ENCODE measurements around the gene ATG16L1. TPM values are rescaled to one million over a fixed set of nuclear protein-coding genes. Genes with fewer than 3 reads are reported as not detected.
A peak's percentile ranks its signal among the peaks of the same experiment; 100 is the strongest.

The ATG16L1 gene
- total and polyA plus RNA-seq, 7 experiments from 2014 or later = 16.0 to 115 (median 80.9) TPM

DNA sequence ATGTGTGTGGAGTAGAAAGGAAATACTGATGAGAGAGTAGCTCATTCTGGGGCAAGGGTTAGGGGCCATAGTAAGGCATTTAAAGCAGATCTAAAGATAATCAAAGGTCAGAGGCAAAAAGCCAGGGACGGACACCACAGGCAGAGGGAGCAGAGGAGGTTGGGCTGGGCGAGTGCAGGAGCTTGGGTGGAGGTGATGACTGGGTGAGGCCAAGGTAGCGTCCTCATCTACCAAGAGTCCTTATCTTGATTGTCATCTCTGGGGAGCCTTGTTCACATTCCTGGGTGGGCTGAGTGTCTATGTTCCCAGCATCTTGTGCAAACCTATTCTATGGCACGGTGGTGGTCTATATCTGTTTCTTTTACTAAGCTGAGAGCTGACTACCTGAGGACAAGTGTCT is 30.1 kb downstream of the ATG16L1 start:
- DNase-seq = no peak
- Mint-ChIP-seq H3K27ac (peak overlapping the region; percentile 39 to 95 (median 82)), H3K9me3 (no peaks in the 10 kb centered on the region), H3K4me3 (peak overlapping the region in 4 of 10 donors; percentile 10 to 52 (median 30)), H3K36me3 (peaks cover 19 to 65% (median 52%) of the 10 kb centered on the region in 5 donors), H3K27me3 (no peaks in the 10 kb centered on the region), H3K4me1 (peaks cover 8 to 44% (median 34%) of the 10 kb centered on the region in 7 donors)
- Histone ChIP-seq H3K4me1 (ENCODE audit: control insufficient read depth in 2 of 2, insufficient read depth in 2 of 2, low read length in 2 of 2) (peaks cover 11 to 15% of the 10 kb centered on the region in 2 donors), H3K27ac (ENCODE audit: low read depth, low read length) (no peak overlapping the region), H3K9me3 (ENCODE audit: control insufficient read depth in 2 of 3, low read length in 3 of 3) (no peaks in the 10 kb centered on the region), H3K4me3 (ENCODE audit: low read length) (no peak overlapping the region), H3K36me3 (ENCODE audit: control insufficient read depth in 2 of 3, insufficient read depth in 3 of 3, low read length in 3 of 3) (peaks cover 33 to 85% (median 69%) of the 10 kb centered on the region in 3 experiments), H3K27me3 (ENCODE audit: control insufficient read depth in 2 of 2, insufficient read depth in 2 of 2, low read length in 2 of 2) (no peaks in the 10 kb centered on the region)
- ChIA-PET CTCF (no interaction called here), POLR2A (interaction anchor here (1.6 to 4.4 kb wide), 3 partner anchors 8 to 50 kb away, joined by 5 to 29 read pairs (median 13); no protein-coding TSS in a partner anchor)
- no peak for ATAC-seq
- intact Hi-C loops (cut with micrococcal nuclease) = no loop called here

DNA sequence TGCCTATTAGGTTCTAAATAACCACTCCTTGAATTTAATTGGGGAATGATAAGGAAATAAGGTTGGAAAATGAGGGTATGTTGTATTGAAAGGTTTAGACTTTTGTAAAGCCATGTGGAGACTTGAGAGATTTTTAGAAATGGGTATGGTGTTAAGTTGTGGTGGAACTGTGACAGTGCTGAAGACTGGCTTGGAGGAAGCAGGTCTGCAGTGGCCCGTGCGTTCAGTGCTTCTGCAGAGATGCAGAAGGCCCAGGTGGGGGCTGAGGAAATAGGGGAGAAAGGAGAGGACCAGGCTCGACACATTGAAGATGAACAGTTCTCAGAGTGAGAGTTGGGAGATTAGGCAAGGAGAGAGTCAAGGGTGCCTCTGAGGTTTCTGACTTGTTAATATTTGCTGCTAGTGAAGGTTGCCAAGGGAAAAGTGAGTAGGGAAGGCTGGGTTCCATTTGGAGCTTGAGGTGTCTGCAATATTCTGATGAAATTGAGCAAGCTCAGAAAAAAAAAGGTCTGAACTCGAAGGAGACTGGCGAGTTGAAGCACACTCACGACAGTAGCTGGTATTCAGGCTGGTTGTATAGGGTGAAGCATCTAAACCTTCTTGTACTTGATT is 30.6 kb downstream of the ATG16L1 start:
- DNase-seq (no peak), ATAC-seq (peak; percentile 63)
- Histone ChIP-seq H3K36me3 (ENCODE audit: control insufficient read depth in 2 of 3, insufficient read depth in 3 of 3, low read length in 3 of 3) (peaks cover 30 to 88% (median 65%) of the 10 kb centered on the region in 3 experiments), H3K9me3 (ENCODE audit: control insufficient read depth in 2 of 3, low read length in 3 of 3) (no peaks in the 10 kb centered on the region), H3K4me1 (ENCODE audit: control insufficient read depth in 2 of 2, insufficient read depth in 2 of 2, low read length in 2 of 2) (peaks cover 11 to 15% of the 10 kb centered on the region in 2 donors), H3K27ac (ENCODE audit: low read depth, low read length) (no peak overlapping the region), H3K4me3 (ENCODE audit: low read length) (no peak overlapping the region), H3K27me3 (ENCODE audit: control insufficient read depth in 2 of 2, insufficient read depth in 2 of 2, low read length in 2 of 2) (no peaks in the 10 kb centered on the region)
- CTCF ChIA-PET = interaction anchor here (0.6 to 1.6 kb wide), 2 partner anchors 18 to 1060 kb away, joined by 3 read pairs; no protein-coding TSS in a partner anchor
- peaks cover 8 to 49% (median 34%) of the 10 kb centered on the region in 7 donors for H3K4me1 Mint-ChIP-seq
- POLR2A ChIA-PET = interaction anchor here (3.0 to 4.4 kb wide), 2 partner anchors 13 to 49 kb away, joined by 13 to 29 read pairs; no protein-coding TSS in a partner anchor
- H3K27ac Mint-ChIP-seq = peak overlapping the region in 8 of 9 donors; percentile 69 to 95 (median 82)
- peaks cover 19 to 67% (median 51%) of the 10 kb centered on the region in 5 donors for H3K36me3 Mint-ChIP-seq
- no peaks in the 10 kb centered on the region for H3K27me3 Mint-ChIP-seq
- intact Hi-C loops (cut with micrococcal nuclease) = no loop called here
- peak overlapping the region in 5 of 10 donors; percentile 14 to 62 (median 40) for H3K4me3 Mint-ChIP-seq
- H3K9me3 Mint-ChIP-seq = no peaks in the 10 kb centered on the region

DNA sequence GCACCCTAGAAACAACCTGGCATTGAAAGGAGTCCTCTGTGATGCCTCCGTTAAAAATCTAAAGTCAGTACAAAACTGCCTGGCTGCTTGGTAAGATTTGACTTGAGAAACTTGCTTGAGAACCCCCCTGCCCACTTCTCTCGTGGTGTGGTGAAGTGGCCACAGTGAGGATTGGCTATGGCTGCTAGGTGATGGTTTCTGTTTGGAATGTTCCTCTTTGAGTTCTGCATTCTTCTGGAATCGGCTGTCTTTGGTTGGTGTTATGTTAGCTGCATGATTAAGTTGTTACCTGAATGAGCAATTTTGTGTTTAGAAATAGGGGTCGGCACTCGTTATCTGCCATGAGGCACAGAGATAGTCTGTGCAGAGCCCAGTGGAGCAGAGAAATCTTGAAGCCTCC is 34.4 kb downstream of the ATG16L1 start:
- Mint-ChIP-seq H3K27me3 (no peaks in the 10 kb centered on the region), H3K4me1 (peaks cover 6 to 46% (median 28%) of the 10 kb centered on the region in 7 donors), H3K9me3 (no peaks in the 10 kb centered on the region), H3K4me3 (no peak overlapping the region), H3K36me3 (peaks cover 25 to 64% (median 47%) of the 10 kb centered on the region in 5 donors), H3K27ac (peak overlapping the region in 7 of 9 donors; percentile 15 to 87 (median 72))
- CTCF ChIA-PET = no interaction called here
- POLR2A ChIA-PET = interaction anchor here (1.3 kb wide), 1 partner anchor 45 kb away, joined by 3 read pairs; no protein-coding TSS in a partner anchor
- no peak overlapping the region for H3K4me3 ChIP-seq (ENCODE audit: low read length)
- peaks cover 11 to 15% of the 10 kb centered on the region in 2 donors for H3K4me1 ChIP-seq (ENCODE audit: control insufficient read depth in 2 of 2, insufficient read depth in 2 of 2, low read length in 2 of 2)
- intact Hi-C loops (cut with micrococcal nuclease) = loop anchor here in 1 of 2 donors (5.0 kb wide), 1 partner anchor 46 kb away; no protein-coding TSS in a partner anchor
- H3K27ac ChIP-seq (ENCODE audit: low read depth, low read length) = no peak overlapping the region
- ATAC-seq = no peak
- no peak for DNase-seq
- no peaks in the 10 kb centered on the region for H3K27me3 ChIP-seq (ENCODE audit: control insufficient read depth in 2 of 2, insufficient read depth in 2 of 2, low read length in 2 of 2)
- H3K9me3 ChIP-seq (ENCODE audit: control insufficient read depth in 2 of 3, low read length in 3 of 3) = no peaks in the 10 kb centered on the region
- H3K36me3 ChIP-seq (ENCODE audit: control insufficient read depth in 2 of 3, insufficient read depth in 3 of 3, low read length in 3 of 3) = peaks cover 24 to 87% (median 57%) of the 10 kb centered on the region in 3 experiments

DNA sequence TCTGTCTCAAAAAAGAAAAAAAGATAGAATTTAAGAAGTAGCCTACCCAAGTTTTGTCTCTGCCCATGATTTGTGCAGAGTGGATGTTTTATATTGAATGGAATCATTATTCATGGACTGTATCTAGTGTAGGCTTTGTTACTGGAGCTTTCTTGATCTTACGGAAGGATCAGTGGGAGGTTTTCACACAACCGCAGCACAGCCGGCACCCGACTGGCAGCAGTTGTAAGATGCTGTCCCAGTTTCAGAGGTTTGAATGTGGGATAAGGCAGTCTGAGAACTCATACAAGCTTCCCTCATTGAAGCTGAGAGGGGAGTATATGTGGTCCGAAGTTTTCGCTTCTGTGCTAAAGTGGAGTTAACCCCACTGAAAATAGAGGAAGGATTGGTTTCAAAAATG is 36.4 kb downstream of the ATG16L1 start:
- Histone ChIP-seq H3K36me3 (ENCODE audit: control insufficient read depth in 2 of 3, insufficient read depth in 3 of 3, low read length in 3 of 3) (peaks cover 39 to 88% (median 63%) of the 10 kb centered on the region in 3 experiments), H3K27me3 (ENCODE audit: control insufficient read depth in 2 of 2, insufficient read depth in 2 of 2, low read length in 2 of 2) (no peaks in the 10 kb centered on the region), H3K9me3 (ENCODE audit: control insufficient read depth in 2 of 3, low read length in 3 of 3) (no peaks in the 10 kb centered on the region), H3K4me1 (ENCODE audit: control insufficient read depth in 2 of 2, insufficient read depth in 2 of 2, low read length in 2 of 2) (peaks cover 4% of the 10 kb centered on the region in 2 donors), H3K4me3 (ENCODE audit: low read length) (no peak overlapping the region), H3K27ac (ENCODE audit: low read depth, low read length) (peak overlapping the region; percentile 39)
- H3K27ac Mint-ChIP-seq = peak overlapping the region in 8 of 9 donors; percentile 21 to 82 (median 56)
- ChIA-PET CTCF (interaction anchor here (0.7 kb wide), 1 partner anchor 44 kb away, joined by 3 read pairs; no protein-coding TSS in a partner anchor), POLR2A (interaction anchor here (1.1 kb wide), 1 partner anchor 19 kb away, joined by 3 read pairs; no protein-coding TSS in a partner anchor)
- no peak for DNase-seq
- H3K9me3 Mint-ChIP-seq = no peaks in the 10 kb centered on the region
- intact Hi-C loops (cut with micrococcal nuclease) = loop anchor here in 1 of 2 donors (5.0 kb wide), 1 partner anchor 44 kb away; no protein-coding TSS in a partner anchor
- H3K27me3 Mint-ChIP-seq = no peaks in the 10 kb centered on the region
- H3K4me1 Mint-ChIP-seq = peaks cover 0 to 27% (median 11%) of the 10 kb centered on the region in 7 donors
- no peak overlapping the region for H3K4me3 Mint-ChIP-seq
- H3K36me3 Mint-ChIP-seq = peaks cover 27 to 65% (median 43%) of the 10 kb centered on the region in 5 donors
- ATAC-seq = no peak

DNA sequence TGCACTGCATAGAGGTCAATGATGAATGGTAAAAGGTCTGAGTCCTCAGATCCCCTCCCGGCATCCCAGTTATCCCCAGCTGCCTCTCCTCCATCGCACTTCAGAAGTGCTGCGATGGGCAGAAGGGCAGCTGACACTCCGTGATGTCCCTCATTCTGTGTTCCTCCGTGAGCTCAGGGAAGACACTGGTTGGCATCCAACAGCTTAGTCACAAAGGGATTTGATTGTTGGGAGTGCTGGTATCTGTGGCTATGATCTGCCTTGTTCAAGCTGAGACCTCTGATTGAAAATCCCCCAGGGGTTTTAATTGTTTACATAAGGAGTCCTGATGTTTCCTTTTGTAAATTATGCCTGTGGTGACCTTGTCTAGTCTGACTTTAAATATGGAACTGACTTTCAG is 37.2 kb downstream of the ATG16L1 start:
- ATAC-seq (no peak), DNase-seq (no peak)
- ChIA-PET POLR2A (interaction anchor here (1.1 to 1.9 kb wide), 2 partner anchors 8 to 20 kb away, joined by 3 to 5 read pairs; no protein-coding TSS in a partner anchor), CTCF (interaction anchor here (0.6 to 0.7 kb wide), 3 partner anchors 43 to 231 kb away, joined by 3 read pairs; no protein-coding TSS in a partner anchor)
- H3K9me3 Mint-ChIP-seq = no peaks in the 10 kb centered on the region
- H3K27ac Mint-ChIP-seq = peak overlapping the region in 8 of 9 donors; percentile 23 to 82 (median 69)
- no peaks in the 10 kb centered on the region for H3K9me3 ChIP-seq (ENCODE audit: control insufficient read depth in 2 of 3, low read length in 3 of 3)
- no peak overlapping the region for H3K4me3 ChIP-seq (ENCODE audit: low read length)
- no peaks in the 10 kb centered on the region for H3K27me3 ChIP-seq (ENCODE audit: control insufficient read depth in 2 of 2, insufficient read depth in 2 of 2, low read length in 2 of 2)
- peaks cover 44 to 92% (median 68%) of the 10 kb centered on the region in 3 experiments for H3K36me3 ChIP-seq (ENCODE audit: control insufficient read depth in 2 of 3, insufficient read depth in 3 of 3, low read length in 3 of 3)
- H3K27ac ChIP-seq (ENCODE audit: low read depth, low read length) = peak overlapping the region; percentile 39
- intact Hi-C loops (cut with micrococcal nuclease) = loop anchor here in 1 of 2 donors (5.0 kb wide), 1 partner anchor 44 kb away; no protein-coding TSS in a partner anchor
- no peaks in the 10 kb centered on the region for H3K27me3 Mint-ChIP-seq
- no peaks in the 10 kb centered on the region for H3K4me1 ChIP-seq (ENCODE audit: control insufficient read depth in 2 of 2, insufficient read depth in 2 of 2, low read length in 2 of 2)
- H3K36me3 Mint-ChIP-seq = peaks cover 30 to 70% (median 45%) of the 10 kb centered on the region in 5 donors
- H3K4me1 Mint-ChIP-seq = peaks cover 0 to 22% (median 9%) of the 10 kb centered on the region in 7 donors
- no peak overlapping the region for H3K4me3 Mint-ChIP-seq

DNA sequence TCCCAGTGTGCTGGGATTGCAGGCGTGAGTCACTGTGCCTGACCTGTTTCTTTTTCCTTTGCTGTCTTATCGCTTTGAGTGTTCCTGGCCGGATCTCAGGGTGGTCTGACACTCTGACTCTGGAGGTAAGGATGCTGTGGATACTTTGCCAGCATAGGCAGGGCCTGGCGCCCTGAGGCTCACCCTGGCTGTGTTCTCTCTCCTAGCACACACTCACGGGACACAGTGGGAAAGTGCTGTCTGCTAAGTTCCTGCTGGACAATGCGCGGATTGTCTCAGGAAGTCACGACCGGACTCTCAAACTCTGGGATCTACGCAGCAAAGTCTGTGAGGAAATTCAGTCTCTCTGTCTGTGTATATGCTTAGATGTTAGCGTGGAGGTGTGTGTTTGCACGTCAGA is 38.2 kb downstream of the ATG16L1 start:
- H3K36me3 ChIP-seq (ENCODE audit: control insufficient read depth in 2 of 3, insufficient read depth in 3 of 3, low read length in 3 of 3) = peaks cover 53 to 99% (median 77%) of the 10 kb centered on the region in 3 experiments
- H3K27ac ChIP-seq (ENCODE audit: low read depth, low read length) = no peak overlapping the region
- Mint-ChIP-seq H3K4me3 (no peak overlapping the region), H3K36me3 (peaks cover 33 to 77% (median 49%) of the 10 kb centered on the region in 5 donors), H3K9me3 (no peaks in the 10 kb centered on the region), H3K27ac (peak overlapping the region; percentile 14 to 90 (median 75)), H3K4me1 (peaks cover 0 to 22% (median 9%) of the 10 kb centered on the region in 7 donors), H3K27me3 (no peaks in the 10 kb centered on the region)
- ChIA-PET CTCF (interaction anchor here (0.6 kb wide), 1 partner anchor 147 kb away, joined by 4 read pairs; no protein-coding TSS in a partner anchor), POLR2A (interaction anchor here (1.9 kb wide), 1 partner anchor 9 kb away, joined by 5 read pairs; no protein-coding TSS in a partner anchor)
- no peaks in the 10 kb centered on the region for H3K4me1 ChIP-seq (ENCODE audit: control insufficient read depth in 2 of 2, insufficient read depth in 2 of 2, low read length in 2 of 2)
- H3K4me3 ChIP-seq (ENCODE audit: low read length) = no peak overlapping the region
- ATAC-seq = no peak
- no peaks in the 10 kb centered on the region for H3K27me3 ChIP-seq (ENCODE audit: control insufficient read depth in 2 of 2, insufficient read depth in 2 of 2, low read length in 2 of 2)
- H3K9me3 ChIP-seq (ENCODE audit: control insufficient read depth in 2 of 3, low read length in 3 of 3) = no peaks in the 10 kb centered on the region
- intact Hi-C loops (cut with micrococcal nuclease) = loop anchor here in 1 of 2 donors (5.0 kb wide), 1 partner anchor 43 kb away; no protein-coding TSS in a partner anchor
- DNase-seq = no peak
